Muscle of leg (tissue), 11 donors: ENCODE data around the gene CNKSR3. TPM values are rescaled to one million over a fixed set of nuclear protein-coding genes. Genes with fewer than 3 reads are reported as not detected.

ENCODE experiments used
- DNase-seq: peaks from one replicate; pipeline ENCODE4 v3.0.0; 2013
- H3K27ac ChIP-seq: one replicate; pipeline ENCODE4 v1.5.1; 2013; ENCODE audit warnings: mild to moderate bottlenecking, low read length, control low read depth
- H3K27me3 ChIP-seq: one replicate; pipeline ENCODE4 v1.6.1; 2013; ENCODE audit warnings: low read length; ENCODE audit not compliant: control insufficient read depth, insufficient read depth
- H3K36me3 ChIP-seq: one replicate; pipeline ENCODE4 v1.6.1; 2013; ENCODE audit warnings: low read length; ENCODE audit not compliant: control insufficient read depth, insufficient read depth
- H3K4me1 ChIP-seq: one replicate; pipeline ENCODE4 v1.6.1; 2013; ENCODE audit warnings: low read length; ENCODE audit not compliant: control insufficient read depth, insufficient read depth
- H3K4me3 ChIP-seq: one replicate; pipeline ENCODE4 v1.5.1; 2013; ENCODE audit warnings: low read length, control low read depth
- H3K9me3 ChIP-seq: replicated peaks from 2 replicates; pipeline ENCODE4 v1.6.1; 2013; ENCODE audit warnings: low read depth, low read length; ENCODE audit not compliant: control insufficient read depth
- WGBS: methylation state at CpG from one replicate; pipeline ENCODE4 v1.1.5; 2013; ENCODE audit warnings: missing lambda C conversion rate; ENCODE audit not compliant: insufficient coverage; 5-methylcytosine and 5-hydroxymethylcytosine counted together
- polyA plus RNA-seq, 8 donors: library from polyadenylated mRNA; unstranded; fragments of 120-200 nt; gene quantifications; one replicate each; pipeline versions ENCODE4 v1.2.1 to v1.2.3, GENCODE V29; 2013; ENCODE audit warnings: inconsistent platforms in 1 of 8, low replicate concordance in 1 of 8; ENCODE audit not compliant: insufficient read length in 8 of 8, insufficient read depth in 1 of 8
- total RNA-seq: library from RNA; stranded (reverse); fragments of 120-200 nt; gene quantifications from one replicate; pipeline ENCODE4 v1.2.4, GENCODE V29; 2013

CNKSR3 gene
- total and polyA plus RNA-seq, 9 donors = 11.6 to 22.1 (median 14.7) TPM

DNA sequence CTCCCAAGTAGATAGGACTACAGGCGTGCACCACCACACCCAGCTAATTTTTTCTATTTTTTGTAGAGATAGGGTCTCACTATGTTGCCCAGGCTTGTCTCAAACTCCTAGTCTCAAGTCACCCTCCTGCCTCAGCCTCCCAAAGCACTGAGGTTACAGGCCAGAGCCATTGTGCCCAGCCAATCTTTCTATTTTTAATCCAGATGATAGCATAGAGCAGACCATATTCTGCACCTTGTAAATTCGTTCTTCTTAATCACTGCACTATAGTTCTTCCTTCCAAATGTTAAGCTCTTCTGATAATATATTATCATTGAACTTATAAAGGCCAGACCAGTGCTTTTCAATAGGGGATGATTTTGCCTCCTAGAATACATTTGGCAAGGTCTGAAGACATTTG is 24.0 kb upstream of the CNKSR3 start:
- no peaks in the 10 kb centered on the region for H3K9me3 ChIP-seq
- no peaks in the 10 kb centered on the region for H3K36me3 ChIP-seq
- no peaks in the 10 kb centered on the region for H3K27me3 ChIP-seq
- H3K27ac ChIP-seq = no peak overlapping the region
- no peak overlapping the region for H3K4me3 ChIP-seq
- no CpG with 5 or more reads among the region's 2 CpGs for WGBS
- DNase-seq = no peak
- peaks cover 11% of the 10 kb centered on the region for H3K4me1 ChIP-seq

DNA sequence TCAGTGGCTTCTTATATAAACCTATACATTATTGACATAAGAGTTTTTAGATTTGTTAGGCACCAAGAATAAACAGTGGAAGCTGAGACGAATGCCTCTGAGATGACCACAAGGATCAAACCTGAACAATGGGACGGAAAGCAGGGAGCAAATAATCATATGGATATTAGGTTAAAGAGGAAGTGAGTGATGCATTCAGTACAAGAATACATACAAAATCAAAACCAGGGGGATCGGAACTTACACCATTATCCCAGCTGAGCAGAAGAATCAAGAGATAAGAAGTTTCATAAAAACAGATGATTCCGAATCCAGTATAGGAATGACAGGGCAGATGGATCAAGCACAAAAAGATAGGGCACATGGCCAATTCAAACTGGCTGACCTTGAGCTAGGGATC is 21.9 kb upstream of the CNKSR3 start:
- H3K27me3 ChIP-seq = no peaks in the 10 kb centered on the region
- 90% methylated on average over 1 of the region's 4 CpGs for WGBS
- peaks cover 6% of the 10 kb centered on the region for H3K4me1 ChIP-seq
- no peak for DNase-seq
- H3K36me3 ChIP-seq = no peaks in the 10 kb centered on the region
- H3K9me3 ChIP-seq = no peaks in the 10 kb centered on the region
- H3K27ac ChIP-seq = no peak overlapping the region
- H3K4me3 ChIP-seq = no peak overlapping the region

DNA sequence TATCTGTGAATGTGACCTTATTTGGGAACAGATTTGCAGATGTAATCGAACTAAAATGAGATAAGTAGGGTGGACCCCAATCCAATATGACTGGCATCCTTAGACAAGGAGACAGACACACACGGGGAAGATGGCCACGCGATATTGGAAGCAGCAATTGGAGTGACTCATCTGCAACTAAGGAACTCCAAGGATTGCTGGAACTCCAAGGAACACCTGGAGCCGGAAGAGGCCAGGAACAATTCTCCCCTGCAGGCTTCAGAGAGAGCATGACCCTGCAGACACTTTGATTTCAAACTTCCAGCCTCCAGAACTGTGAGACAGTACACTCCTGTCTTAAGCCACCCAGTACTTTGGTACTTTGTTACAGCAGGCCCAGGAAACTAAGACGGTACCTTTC is 19.5 kb upstream of the CNKSR3 start:
- 81% methylated on average over 5 of the region's 6 CpGs for WGBS
- Histone ChIP-seq H3K36me3 (no peaks in the 10 kb centered on the region), H3K27ac (no peak overlapping the region), H3K9me3 (no peaks in the 10 kb centered on the region), H3K4me3 (no peak overlapping the region), H3K27me3 (no peaks in the 10 kb centered on the region), H3K4me1 (no peaks in the 10 kb centered on the region)
- DNase-seq = no peak

DNA sequence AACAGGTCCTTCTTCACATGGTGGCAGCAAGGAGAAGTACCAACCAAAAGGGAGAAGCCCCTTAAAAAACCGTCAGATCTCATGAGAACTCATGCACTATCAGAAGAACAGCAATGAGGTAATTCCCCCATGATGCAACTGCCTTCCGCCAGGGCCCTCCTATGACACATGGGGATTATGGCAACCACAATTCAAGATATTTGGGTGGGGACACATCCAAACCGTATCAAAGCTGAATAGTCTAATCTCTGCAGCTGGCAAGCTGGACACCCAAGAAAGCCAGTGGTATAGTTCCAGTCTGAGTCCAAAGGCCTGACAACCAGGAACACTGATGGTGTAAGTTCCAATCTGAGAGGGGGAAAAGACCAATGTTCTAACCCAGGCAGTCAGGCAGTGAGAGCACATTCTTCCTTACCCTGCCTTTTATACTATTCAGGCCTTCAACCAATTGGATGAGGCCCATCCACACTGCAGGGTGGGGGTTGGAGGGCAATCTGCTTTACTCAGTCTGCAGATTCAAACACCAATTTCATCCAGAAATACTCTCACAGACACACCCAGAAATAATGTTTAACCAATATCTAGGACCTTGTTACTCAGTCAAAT is 17.9 kb upstream of the CNKSR3 start:
- DNase-seq = no peak
- Histone ChIP-seq H3K27me3 (peaks cover 2% of the 10 kb centered on the region), H3K4me1 (no peaks in the 10 kb centered on the region), H3K27ac (no peak overlapping the region), H3K36me3 (no peaks in the 10 kb centered on the region), H3K9me3 (no peaks in the 10 kb centered on the region), H3K4me3 (no peak overlapping the region)
- WGBS = 79% methylated on average over 2 of the region's 3 CpGs

DNA sequence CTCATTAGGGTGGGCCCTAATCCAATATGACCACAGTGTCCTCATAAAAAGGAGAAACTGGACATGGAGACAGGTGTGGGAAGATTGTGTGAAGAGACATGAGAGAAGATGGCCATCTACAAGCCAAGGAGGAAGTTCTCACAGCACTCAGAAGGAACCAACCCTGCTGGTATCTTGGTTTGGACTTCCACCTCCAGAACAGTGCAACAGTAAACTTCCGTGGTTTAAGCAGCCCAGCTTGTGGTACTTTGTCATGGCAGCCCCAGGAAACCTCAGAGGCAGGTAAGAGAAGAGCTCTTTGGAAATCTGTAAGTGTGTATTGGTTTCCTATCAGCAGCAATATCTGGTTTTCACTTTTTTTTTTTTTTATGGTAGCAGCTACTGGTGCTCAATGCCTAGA is 16.5 kb upstream of the CNKSR3 start:
- peaks cover 2% of the 10 kb centered on the region for H3K27me3 ChIP-seq
- H3K4me1 ChIP-seq = no peaks in the 10 kb centered on the region
- no peaks in the 10 kb centered on the region for H3K9me3 ChIP-seq
- no peak overlapping the region for H3K27ac ChIP-seq
- no peak overlapping the region for H3K4me3 ChIP-seq
- no CpG with 5 or more reads among the region's 1 CpG for WGBS
- no peak for DNase-seq
- no peaks in the 10 kb centered on the region for H3K36me3 ChIP-seq

DNA sequence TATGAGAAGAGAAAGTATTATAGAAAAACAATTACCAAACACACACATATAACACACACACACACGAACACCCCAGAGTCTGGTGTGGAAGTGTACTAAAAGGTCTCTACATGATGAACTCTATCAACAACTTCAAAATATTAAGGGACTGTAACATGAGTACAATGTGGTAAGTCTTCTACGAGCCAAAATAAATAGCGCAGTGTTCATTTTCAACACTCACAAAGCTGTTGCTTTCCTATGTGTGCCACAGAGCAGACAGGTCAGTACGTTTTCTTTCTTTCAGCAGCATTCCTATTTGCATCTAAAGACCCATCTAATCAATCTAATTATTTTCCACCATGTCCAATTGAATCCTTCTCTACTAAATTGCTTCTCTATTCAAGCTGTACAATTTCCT is 12.1 kb upstream of the CNKSR3 start:
- no peaks in the 10 kb centered on the region for H3K36me3 ChIP-seq
- DNase-seq = no peak
- WGBS = 82% methylated on average over 2 of the region's 4 CpGs

DNA sequence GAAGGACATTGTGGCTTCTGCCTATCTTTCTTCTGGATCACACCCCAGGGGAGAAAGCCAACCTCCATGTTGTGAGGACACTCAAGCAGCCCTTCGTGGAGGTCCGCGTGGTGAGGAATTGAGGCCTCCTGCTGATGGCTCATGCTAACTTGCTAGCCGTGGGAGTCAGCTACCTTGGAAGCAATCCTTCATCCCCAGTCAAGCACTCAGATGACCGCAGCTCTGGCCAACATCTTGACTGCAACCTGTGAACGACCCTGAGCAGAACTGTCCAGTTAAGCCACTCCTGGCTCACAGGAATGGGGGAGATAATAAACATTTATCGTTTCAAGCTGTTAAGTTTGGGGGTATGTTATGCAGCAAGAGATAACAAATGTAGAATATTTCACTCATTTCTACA is 10.9 kb upstream of the CNKSR3 start:
- Histone ChIP-seq H3K4me3 (no peak overlapping the region), H3K4me1 (peaks cover 2% of the 10 kb centered on the region), H3K27ac (no peak overlapping the region), H3K36me3 (no peaks in the 10 kb centered on the region), H3K9me3 (no peaks in the 10 kb centered on the region), H3K27me3 (peaks cover 2% of the 10 kb centered on the region)
- DNase-seq = no peak
- WGBS = 96% methylated on average over 6 of the region's 7 CpGs

More for the DNA sequence above, 12.1 kb upstream of the CNKSR3 start:
- Histone ChIP-seq H3K4me3 (no peak overlapping the region), H3K27me3 (peaks cover 2% of the 10 kb centered on the region), H3K4me1 (no peaks in the 10 kb centered on the region), H3K27ac (no peak overlapping the region), H3K9me3 (no peaks in the 10 kb centered on the region)

DNA sequence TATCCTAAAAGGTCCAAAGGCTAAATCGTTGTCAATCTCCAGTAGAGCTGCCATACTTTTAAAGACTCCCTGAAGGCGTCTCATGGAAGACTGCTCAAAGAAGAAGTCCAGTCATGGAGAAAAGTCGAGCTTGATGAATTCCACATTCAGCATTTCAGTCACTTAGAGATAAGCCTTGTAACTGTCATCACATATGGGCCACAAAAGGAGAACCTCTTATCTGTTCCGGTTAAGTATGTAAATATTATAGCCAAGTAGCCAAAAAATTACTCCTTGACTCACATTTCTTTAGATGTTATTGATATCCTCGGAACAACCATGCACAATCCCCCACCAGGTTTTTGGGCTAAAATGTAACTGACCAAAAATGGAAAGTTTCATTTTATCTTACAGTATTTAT is 9.8 kb upstream of the CNKSR3 start:
- Histone ChIP-seq H3K4me1 (peaks cover 6% of the 10 kb centered on the region), H3K36me3 (no peaks in the 10 kb centered on the region), H3K9me3 (no peaks in the 10 kb centered on the region), H3K27ac (no peak overlapping the region), H3K27me3 (peaks cover 2% of the 10 kb centered on the region), H3K4me3 (no peak overlapping the region)
- DNase-seq = no peak
- no CpG with 5 or more reads among the region's 5 CpGs for WGBS

DNA sequence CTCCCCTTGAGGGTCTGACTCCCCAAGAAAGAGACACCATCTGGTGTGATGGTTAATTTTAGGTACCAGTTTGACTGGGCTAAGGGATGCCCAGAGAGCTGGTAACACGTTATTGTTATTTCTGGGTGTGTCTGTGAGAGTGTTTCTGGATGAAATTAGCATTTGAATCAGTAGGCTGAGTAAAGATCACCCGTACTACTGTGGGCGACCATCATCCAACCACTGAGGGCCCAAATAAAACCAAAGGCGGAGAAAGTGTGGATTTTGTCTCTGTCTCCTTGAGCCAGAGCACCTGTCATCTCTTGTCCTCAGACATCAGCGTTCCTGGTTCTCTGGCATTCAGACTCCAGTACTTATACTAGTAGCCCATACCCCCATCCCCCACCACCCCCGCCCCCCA is 7.9 kb upstream of the CNKSR3 start:
- Histone ChIP-seq H3K4me3 (no peak overlapping the region), H3K9me3 (no peaks in the 10 kb centered on the region), H3K27me3 (no peaks in the 10 kb centered on the region), H3K27ac (no peak overlapping the region), H3K36me3 (no peaks in the 10 kb centered on the region), H3K4me1 (peaks cover 6% of the 10 kb centered on the region)
- DNase-seq = no peak
- 94% methylated on average over 3 of the region's 6 CpGs for WGBS

DNA sequence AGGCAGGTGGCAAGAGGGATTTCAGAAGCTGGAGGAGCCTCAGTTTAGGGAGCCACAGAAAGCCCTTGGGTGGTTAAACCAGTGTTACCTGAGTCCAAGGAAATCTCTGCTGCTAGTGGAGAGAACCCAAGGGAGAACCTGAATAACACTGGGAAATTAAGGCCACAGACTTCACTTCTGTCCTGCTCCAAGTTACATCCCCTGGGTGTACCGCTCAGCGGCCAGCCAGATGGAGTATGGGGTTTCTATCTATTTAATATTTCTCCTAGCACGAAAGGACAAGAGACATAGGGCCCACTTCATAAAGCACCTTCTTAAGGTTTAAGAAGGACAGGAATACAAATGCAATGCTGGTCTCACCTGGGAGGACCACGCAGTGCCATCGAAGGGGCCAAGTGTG is 5.8 kb upstream of the CNKSR3 start:
- no peaks in the 10 kb centered on the region for H3K9me3 ChIP-seq
- peak overlapping the region; percentile 24 for H3K4me3 ChIP-seq
- no peak for DNase-seq
- H3K27me3 ChIP-seq = no peaks in the 10 kb centered on the region
- no peaks in the 10 kb centered on the region for H3K36me3 ChIP-seq
- 89% methylated on average over 2 of the region's 5 CpGs for WGBS
- H3K27ac ChIP-seq = peak overlapping the region; percentile 84
- H3K4me1 ChIP-seq = peaks cover 13% of the 10 kb centered on the region

DNA sequence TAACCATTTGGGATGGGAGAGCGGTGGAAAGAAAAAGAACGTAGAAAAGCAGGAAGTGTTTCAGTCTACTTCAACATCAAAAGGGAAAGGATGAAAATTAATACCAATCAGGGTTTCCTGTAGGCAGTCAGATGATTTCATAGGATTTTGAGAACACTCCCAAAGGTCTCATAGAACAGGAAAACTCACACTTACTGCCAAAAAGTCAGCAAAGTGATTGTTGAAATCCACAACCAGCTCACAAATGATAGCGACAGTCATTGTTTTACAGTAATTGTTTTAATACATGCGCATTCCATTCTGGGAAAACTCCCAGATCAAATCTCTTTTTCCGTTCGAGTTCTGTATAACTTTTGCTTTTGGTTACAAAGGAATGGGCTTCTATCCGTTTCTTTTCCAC is 5.3 kb upstream of the CNKSR3 start:
- H3K27me3 ChIP-seq = no peaks in the 10 kb centered on the region
- H3K9me3 ChIP-seq = no peaks in the 10 kb centered on the region
- peak overlapping the region; percentile 24 for H3K4me3 ChIP-seq
- H3K4me1 ChIP-seq = peaks cover 13% of the 10 kb centered on the region
- peak; percentile 86 for DNase-seq
- H3K27ac ChIP-seq = peak overlapping the region; percentile 84
- H3K36me3 ChIP-seq = no peaks in the 10 kb centered on the region
- 40% methylated on average over 1 of the region's 7 CpGs for WGBS
